RWPE1 (cell line): Measurements from ENCODE around the gene TGFBR1.

Experiments used
- CTCF ChIA-PET: fragments of 350-600 bp; sonication (Branson Sonifier 250); formaldehyde crosslinking; extraction: SDS; loops from one replicate; lab custom pipeline; 2021; lab: Yijun Ruan, JAX
- POLR2A ChIA-PET: fragments of 400-600 bp; formaldehyde crosslinking; extraction: SDS; loops from one replicate; lab custom pipeline; 2020; ENCODE audit warnings: antibody characterized with exemption; ENCODE audit not compliant: low non-redundant PET; lab: Yijun Ruan, JAX
- DNase-seq: peaks from one replicate; pipeline ENCODE4 v3.0.0; 2012; ENCODE audit warnings: low spot score
- H3K27ac ChIP-seq: fragments of 450-650 bp; 2 replicates; pipeline ENCODE4 v1.5.1; 2017
- CTCF ChIP-seq: fragments of 450-650 bp; conservative IDR thresholded peaks from 2 replicates; pipeline ENCODE4 v1.5.1; 2017; ENCODE audit warnings: low read depth, mild to moderate bottlenecking

TGFBR1 gene

GRCh38 chr9:99127356-99128132, 22.6 kb downstream of the TGFBR1 start:
- no peak for TF ChIP-seq CTCF
- H3K27ac ChIP-seq, result peak overlapping the region; percentile 73
- peak; percentile 89 for DNase-seq
- CTCF ChIA-PET, result interaction anchor here (0.6 to 0.7 kb wide), 3 partner anchors 109 to 1838 kb away, joined by 3 to 4 read pairs (median 3); no protein-coding TSS in a partner anchor
- POLR2A ChIA-PET, result no interaction called here

- no peak for TF ChIP-seq CTCF
- POLR2A ChIA-PET, result no interaction called here
- CTCF ChIA-PET, result interaction anchor here (0.6 kb wide), 1 partner anchor 329 kb away, joined by 4 read pairs; no protein-coding TSS in a partner anchor
- DNase-seq, result no peak
- no peak overlapping the region for H3K27ac ChIP-seq
Measured at GRCh38 chr9:99128133-99128406, 23.2 kb downstream of the TGFBR1 start.

- CTCF ChIA-PET, result interaction anchor here (0.8 kb wide), 1 partner anchor 13 kb away, joined by 3 read pairs; no protein-coding TSS in a partner anchor
Measured at GRCh38 chr9:99129091-99129490, 24.2 kb downstream of the TGFBR1 start.

GRCh38 chr9:99130069-99130468, 25.2 kb downstream of the TGFBR1 start:
- no peak overlapping the region for H3K27ac ChIP-seq
- TF ChIP-seq CTCF, result no peak
- peak; percentile 19 for DNase-seq
- CTCF ChIA-PET, result no interaction called here
- POLR2A ChIA-PET, result no interaction called here

More at GRCh38 chr9:99129091-99129490, 24.2 kb downstream of the TGFBR1 start:
- DNase-seq, result peak; percentile 38
- H3K27ac ChIP-seq, result peak overlapping the region; percentile 70
- no peak for TF ChIP-seq CTCF
- POLR2A ChIA-PET, result no interaction called here

- TF ChIP-seq CTCF, result no peak
- ChIA-PET CTCF (interaction anchor here (0.7 to 1.1 kb wide), 4 partner anchors 8 to 1135 kb away, joined by 3 to 11 read pairs (median 4); no protein-coding TSS in a partner anchor), POLR2A (no interaction called here)
- no peak for DNase-seq
- H3K27ac ChIP-seq, result no peak overlapping the region
Measured at GRCh38 chr9:99133145-99133544, 28.2 kb downstream of the TGFBR1 start.

- ChIA-PET CTCF (interaction anchor here (0.5 to 1.0 kb wide), 4 partner anchors 13 to 796 kb away, joined by 3 read pairs; no protein-coding TSS in a partner anchor), POLR2A (no interaction called here)
- no peak for TF ChIP-seq CTCF
- no peak overlapping the region for H3K27ac ChIP-seq
- no peak for DNase-seq
Measured at GRCh38 chr9:99134893-99135341, 30.0 kb downstream of the TGFBR1 start.
